ENCODE measurements around the gene ACY1. TPM values are rescaled to one million over a fixed set of nuclear protein-coding genes. Genes with fewer than 3 reads are reported as not detected.

The ACY1 gene
- total and polyA plus RNA-seq, 2 of the 13 experiments (the other 11 are each of a cell fraction or from before 2014, with no cell fraction given) = 113 to 162 TPM

DNA sequence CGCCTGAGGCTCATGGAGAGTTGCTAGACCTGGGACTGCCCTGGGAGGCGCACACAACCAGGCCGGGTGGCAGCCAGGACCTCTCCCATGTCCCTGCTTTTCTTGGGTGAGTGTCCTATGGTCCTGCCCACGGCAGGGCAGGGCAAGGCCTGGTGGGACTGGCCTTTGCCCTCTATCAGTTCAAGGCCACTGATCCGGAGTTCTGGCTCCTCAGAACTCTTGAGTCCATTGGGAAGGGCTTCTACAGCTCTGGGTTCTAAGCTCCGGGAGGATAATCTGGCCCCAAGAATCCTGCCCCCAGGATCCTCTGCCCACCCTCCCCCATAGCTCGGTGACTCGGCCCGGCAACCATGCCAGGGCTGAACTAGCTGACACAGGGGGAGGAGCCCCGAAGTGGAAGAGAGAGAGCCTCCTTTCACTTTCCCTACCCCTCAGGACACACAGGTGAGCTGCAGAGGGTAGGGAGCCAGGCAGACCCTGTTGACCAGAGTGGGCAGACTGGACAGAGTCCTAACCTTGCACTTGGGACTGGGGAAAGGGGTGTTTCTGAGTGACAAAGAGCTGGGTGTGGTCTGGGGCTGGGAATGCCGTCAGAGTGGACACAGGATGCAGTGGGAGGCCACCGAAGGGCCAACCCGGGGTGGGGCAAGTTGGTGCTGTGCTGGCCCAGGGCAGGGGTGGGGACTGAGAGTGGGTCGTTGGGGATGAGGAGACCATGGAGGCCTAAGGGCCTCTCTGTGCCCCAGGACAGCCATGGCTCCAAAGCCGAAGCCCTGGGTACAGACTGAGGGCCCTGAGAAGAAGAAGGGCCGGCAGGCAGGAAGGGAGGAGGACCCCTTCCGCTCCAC lies 40.5 kb upstream of the ACY1 start (continued):
- 0 out of 2 replicates have a peak, but pooled peaks have one; percentile 5 for TF ChIP-seq YEATS4 (CRISPR knock-in tag; IDR thresholded peaks at IDR 0.05; ENCODE audit: borderline replicate concordance)
- TF ChIP-seq NFRKB (IDR thresholded peaks at IDR 0.05) = no peak
- no peak for TF ChIP-seq TBX2 (CRISPR knock-in tag; IDR thresholded peaks at IDR 0.05; ENCODE audit: borderline replicate concordance)
- TF ChIP-seq SKI (IDR thresholded peaks at IDR 0.05; ENCODE audit: partially characterized antibody) = peak; percentile 70
- TF ChIP-seq, protein P1, sequence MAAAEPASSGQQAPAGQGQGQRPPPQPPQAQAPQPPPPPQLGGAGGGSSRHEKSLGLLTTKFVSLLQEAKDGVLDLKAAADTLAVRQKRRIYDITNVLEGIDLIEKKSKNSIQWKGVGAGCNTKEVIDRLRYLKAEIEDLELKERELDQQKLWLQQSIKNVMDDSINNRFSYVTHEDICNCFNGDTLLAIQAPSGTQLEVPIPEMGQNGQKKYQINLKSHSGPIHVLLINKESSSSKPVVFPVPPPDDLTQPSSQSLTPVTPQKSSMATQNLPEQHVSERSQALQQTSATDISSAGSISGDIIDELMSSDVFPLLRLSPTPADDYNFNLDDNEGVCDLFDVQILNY (CRISPR knock-in tag; conservative IDR thresholded peaks at IDR 0.05) = no peak
- TF ChIP-seq EHMT2 (IDR thresholded peaks at IDR 0.05; ENCODE audit: borderline replicate concordance, low read depth, low read length) = no peak
- peak; percentile 30; the same call in 1 of the 2 replicates for TF ChIP-seq SP5 (CRISPR knock-in tag; IDR thresholded peaks at IDR 0.05; ENCODE audit: borderline replicate concordance, low read depth)
- 0 out of 2 replicates have a peak, but pooled peaks have one; percentile 1 for TF ChIP-seq ZNF251 (CRISPR knock-in tag; IDR thresholded peaks at IDR 0.05)
- no peak for TF ChIP-seq ZBTB20 (CRISPR knock-in tag; IDR thresholded peaks at IDR 0.05; ENCODE audit: borderline replicate concordance, low read depth)
- peak; percentile 56 for TF ChIP-seq ZFX (CRISPR knock-in tag; IDR thresholded peaks at IDR 0.05; ENCODE audit: low read depth)
- no peak; the same call in 1 of the 2 replicates for TF ChIP-seq MTA1 (CRISPR knock-in tag; IDR thresholded peaks at IDR 0.05; ENCODE audit: borderline replicate concordance)
- 0 out of 2 replicates have a peak, but pooled peaks have one; percentile 14 for TF ChIP-seq ZNF143 (CRISPR knock-in tag; IDR thresholded peaks at IDR 0.05)
- peak; percentile 81 for TF ChIP-seq AGO2 (optimal IDR thresholded peaks at IDR 0.05; ENCODE audit: low read depth, low read length)
- no peak for TF ChIP-seq ZSCAN31 (CRISPR knock-in tag; IDR thresholded peaks at IDR 0.05; ENCODE audit: low read depth)
- TF ChIP-seq NR2F6 (IDR thresholded peaks at IDR 0.05) = 0 out of 2 replicates have a peak, but pooled peaks have one; percentile 10
- peak; percentile 27; the same call in 1 of the 2 replicates for TF ChIP-seq NR2F6 (CRISPR knock-in tag; IDR thresholded peaks at IDR 0.05)
- TF ChIP-seq ZNF230 (CRISPR knock-in tag; IDR thresholded peaks at IDR 0.05) = no peak
- peak; percentile 79; the same call in 1 of the 2 replicates for TF ChIP-seq ZNF616 (CRISPR knock-in tag; IDR thresholded peaks at IDR 0.05; ENCODE audit: low read depth)
- TF ChIP-seq, protein P2, sequence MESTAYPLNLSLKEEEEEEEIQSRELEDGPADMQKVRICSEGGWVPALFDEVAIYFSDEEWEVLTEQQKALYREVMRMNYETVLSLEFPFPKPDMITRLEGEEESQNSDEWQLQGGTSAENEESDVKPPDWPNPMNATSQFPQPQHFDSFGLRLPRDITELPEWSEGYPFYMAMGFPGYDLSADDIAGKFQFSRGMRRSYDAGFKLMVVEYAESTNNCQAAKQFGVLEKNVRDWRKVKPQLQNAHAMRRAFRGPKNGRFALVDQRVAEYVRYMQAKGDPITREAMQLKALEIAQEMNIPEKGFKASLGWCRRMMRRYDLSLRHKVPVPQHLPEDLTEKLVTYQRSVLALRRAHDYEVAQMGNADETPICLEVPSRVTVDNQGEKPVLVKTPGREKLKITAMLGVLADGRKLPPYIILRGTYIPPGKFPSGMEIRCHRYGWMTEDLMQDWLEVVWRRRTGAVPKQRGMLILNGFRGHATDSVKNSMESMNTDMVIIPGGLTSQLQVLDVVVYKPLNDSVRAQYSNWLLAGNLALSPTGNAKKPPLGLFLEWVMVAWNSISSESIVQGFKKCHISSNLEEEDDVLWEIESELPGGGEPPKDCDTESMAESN (CRISPR knock-in tag; conservative IDR thresholded peaks at IDR 0.05) = no peak
- no peak for TF ChIP-seq SMARCE1 (IDR thresholded peaks at IDR 0.05; ENCODE audit: borderline replicate concordance)
- no peak for TF ChIP-seq ZSCAN21 (CRISPR knock-in tag; IDR thresholded peaks at IDR 0.05; ENCODE audit: borderline replicate concordance)
- TF ChIP-seq SIX4 (CRISPR knock-in tag; IDR thresholded peaks at IDR 0.05) = peak; percentile 41; the same call in 1 of the 2 replicates
- peak; percentile 7 for TF ChIP-seq TEAD3 (CRISPR knock-in tag; optimal IDR thresholded peaks at IDR 0.05; ENCODE audit: borderline replicate concordance)
- no peak for TF ChIP-seq ZFP82 (CRISPR knock-in tag; IDR thresholded peaks at IDR 0.05; ENCODE audit: borderline replicate concordance)
- no peak for TF ChIP-seq GTF2F1 (IDR thresholded peaks at IDR 0.05; ENCODE audit: low read length)
- no peak for TF ChIP-seq MTA3 (CRISPR knock-in tag; IDR thresholded peaks at IDR 0.05)
- no peak for TF ChIP-seq BHLHE40 (IDR thresholded peaks at IDR 0.05; ENCODE audit: low read length)
- no peak for TF ChIP-seq U2AF2 (IDR thresholded peaks at IDR 0.05; ENCODE audit: low read depth, low read length)
- peak; percentile 76 for TF ChIP-seq POLR2AphosphoS5 (IDR thresholded peaks at IDR 0.05; ENCODE audit: low read depth, low read length)
- no peak for TF ChIP-seq SIN3A (IDR thresholded peaks at IDR 0.05; ENCODE audit: borderline replicate concordance, low read depth, low read length)
- TF ChIP-seq TEAD2 (CRISPR knock-in tag; IDR thresholded peaks at IDR 0.05) = no peak

Data from HepG2 (cell line).